GM23338 (cell line): Measurements from ENCODE around the gene SNX30. TPM values are rescaled to one million over a fixed set of nuclear protein-coding genes. Genes with fewer than 3 reads are reported as not detected.

Experiments
- ATAC-seq: fragments of 200-7000 bp; cut with Tn5 transposase; 3 replicates; pipeline ENCODE4 v1.9.1; 2020
- DNase-seq: peaks from one replicate; pipeline ENCODE4 v3.0.0-alpha.2; 2015; ENCODE audit warnings: low spot score
- H2AFZ ChIP-seq: fragments of 200-600 bp; sonication (generic); 2 replicates; pipeline ENCODE4 v1.8.0; 2016; ENCODE audit warnings: antibody characterized with exemption, mild to moderate bottlenecking, moderate library complexity
- H3F3A ChIP-seq: fragments of 200-600 bp; sonication (generic); replicated peaks from 2 replicates; pipeline ENCODE4 v1.8.0; 2017; ENCODE audit warnings: antibody characterized with exemption, mixed run types, low read depth
- H3K27ac ChIP-seq: fragments of 200-600 bp; sonication (generic); 2 replicates; pipeline ENCODE4 v1.6.1; 2016; ENCODE audit warnings: low read depth
- H3K27me3 ChIP-seq: fragments of 200-600 bp; sonication (generic); 2 replicates; pipeline ENCODE4 v1.8.0; 2016; ENCODE audit warnings: mild to moderate bottlenecking, mixed run types, moderate library complexity; ENCODE audit not compliant: insufficient read depth
- H3K36me3 ChIP-seq: fragments of 200-600 bp; sonication (generic); 2 replicates; pipeline ENCODE4 v1.8.0; 2016; ENCODE audit warnings: mild to moderate bottlenecking; ENCODE audit not compliant: insufficient read depth
- H3K4me1 ChIP-seq: fragments of 200-600 bp; sonication (generic); 2 replicates; pipeline ENCODE4 v1.8.0; 2016; ENCODE audit warnings: mild to moderate bottlenecking, moderate library complexity; ENCODE audit not compliant: insufficient read depth
- H3K4me2 ChIP-seq: fragments of 200-600 bp; sonication (generic); 2 replicates; pipeline ENCODE4 v1.7.1; 2017; ENCODE audit warnings: mixed run types
- H3K4me3 ChIP-seq: fragments of 200-600 bp; sonication (generic); 2 replicates; pipeline ENCODE4 v1.6.1; 2016; ENCODE audit warnings: mixed run types
- H3K79me2 ChIP-seq: fragments of 200-600 bp; sonication (generic); replicated peaks from 2 replicates; pipeline ENCODE4 v1.8.0; 2017; ENCODE audit warnings: mild to moderate bottlenecking; ENCODE audit not compliant: insufficient read depth
- H3K9me2 ChIP-seq: fragments of 200-600 bp; sonication (generic); 2 replicates; pipeline ENCODE4 v1.8.0; 2017; ENCODE audit not compliant: insufficient read depth
- H4K20me1 ChIP-seq: fragments of 200-600 bp; sonication (generic); replicated peaks from 2 replicates; pipeline ENCODE4 v1.8.0; 2017; ENCODE audit warnings: mild to moderate bottlenecking; ENCODE audit not compliant: insufficient read depth
- H3K27ac Mint-ChIP-seq: 2 replicates; pipeline ENCODE4 v1.8.0; 2020; ENCODE audit warnings: inconsistent platforms, mild to moderate bottlenecking, moderate library complexity, mixed read lengths
- H3K27me3 Mint-ChIP-seq: 3 replicates; pipeline ENCODE4 v1.8.0; 2022; ENCODE audit warnings: low read depth, mild to moderate bottlenecking, moderate library complexity, mixed read lengths, inconsistent platforms; ENCODE audit not compliant: insufficient read depth, poor library complexity
- H3K36me3 Mint-ChIP-seq: 3 replicates; pipeline ENCODE4 v1.8.0; 2021; ENCODE audit warnings: low read depth, mild to moderate bottlenecking, inconsistent platforms, moderate library complexity, mixed read lengths
- H3K4me1 Mint-ChIP-seq: 3 replicates; pipeline ENCODE4 v1.8.0; 2020; ENCODE audit warnings: mild to moderate bottlenecking, inconsistent platforms, mixed read lengths
- H3K4me3 Mint-ChIP-seq: 3 replicates; pipeline ENCODE4 v1.8.0; 2021; ENCODE audit warnings: moderate library complexity, mild to moderate bottlenecking, inconsistent platforms, mixed read lengths
- H3K9me3 Mint-ChIP-seq: 3 replicates; pipeline ENCODE4 v1.8.0; 2020; ENCODE audit warnings: moderate library complexity, mild to moderate bottlenecking, inconsistent platforms, mixed read lengths
- CTCF ChIP-seq, 2 experiments: fragments of 200-600 bp in 1 of 2; sonication (generic) in 1 of 2; conservative IDR thresholded peaks; 2 replicates each; pipeline versions ENCODE4 v1.5.1 to v1.6.1; 2016 to 2017; ENCODE audit warnings: antibody characterized with exemption in 2 of 2, low read depth in 2 of 2, mild to moderate bottlenecking in 2 of 2, moderate library complexity in 1 of 2
- EZH2 ChIP-seq: fragments of 200-600 bp; sonication (generic); IDR thresholded peaks from one replicate; pipeline ENCODE4 v1.8.0; 2017; ENCODE audit warnings: antibody characterized with exemption, mild to moderate bottlenecking, low read depth; ENCODE audit not compliant: unreplicated experiment
- EZH2phosphoT487 ChIP-seq: fragments of 200-600 bp; sonication (generic); IDR thresholded peaks from one replicate; pipeline ENCODE4 v1.8.1; 2018; ENCODE audit warnings: antibody characterized with exemption; ENCODE audit not compliant: unreplicated experiment
- JUNB ChIP-seq: IDR thresholded peaks from one replicate; pipeline ENCODE4 v1.6.1; 2016; ENCODE audit warnings: antibody characterized with exemption; ENCODE audit not compliant: unreplicated experiment
- REST ChIP-seq: IDR thresholded peaks from one replicate; pipeline ENCODE4 v1.6.1; 2018; ENCODE audit warnings: antibody characterized with exemption; ENCODE audit not compliant: unreplicated experiment
- ZNF114 ChIP-seq: fragments of 250-450 bp; sonication (Bioruptor Pico); IDR thresholded peaks from 2 replicates; pipeline ENCODE4 v1.5.0; 2020; ENCODE audit warnings: mild to moderate bottlenecking, moderate library complexity
- ZNF331 ChIP-seq: fragments of 250-450 bp; sonication (Bioruptor Pico); IDR thresholded peaks from 2 replicates; pipeline ENCODE4 v1.5.0; 2020; ENCODE audit warnings: low read depth, mild to moderate bottlenecking, moderate library complexity
- polyA plus RNA-seq: library from polyadenylated mRNA; unstranded; fragments of >200 nt; fragmentation: Nextera tagmentation; extraction: Ambion mirVana; gene quantifications from 2 replicates; pipeline ENCODE4 v1.2.1, GENCODE V29; 2016
- total RNA-seq: library from RNA; depleted of rRNA; stranded (reverse); fragments of >200 nt; shearing (Covaris generic); gene quantifications from 2 replicates; pipeline ENCODE4 v1.2.3, GENCODE V29; 2014
- TF ChIP-seq, protein P1 (sequence below): fragments of 250-450 bp; sonication (Bioruptor Pico); IDR thresholded peaks from 2 replicates; pipeline ENCODE4 v1.5.0; 2020; ENCODE audit warnings: mild to moderate bottlenecking, moderate library complexity
- TF ChIP-seq, protein P2 (sequence below): IDR thresholded peaks from 2 replicates; pipeline ENCODE4 v1.6.1; 2016; ENCODE audit warnings: antibody characterized with exemption

Gene SNX30
- total and polyA plus RNA-seq, 2 experiments from 2014 or later = 2.1 to 17.8 TPM

- Histone ChIP-seq H3K4me2 (no peak overlapping the region), H4K20me1 (no peaks in the 10 kb centered on the region; the same call in 1 of the 2 replicates), H3F3A (no peaks in the 10 kb centered on the region), H3K27ac (no peak overlapping the region), H3K4me3 (no peak overlapping the region), H3K79me2 (no peaks in the 10 kb centered on the region), H3K27me3 (no peaks in the 10 kb centered on the region), H3K36me3 (no peaks in the 10 kb centered on the region; the same call in 1 of the 2 replicates), H3K4me1 (no peaks in the 10 kb centered on the region), H3K9me2 (no peaks in the 10 kb centered on the region), H2AFZ (no peak overlapping the region)
- Mint-ChIP-seq H3K36me3 (no peaks in the 10 kb centered on the region), H3K9me3 (0 out of 3 replicates have a peak, but pooled peaks cover 3% of the 10 kb centered on the region), H3K27ac (no peak overlapping the region), H3K4me3 (no peak overlapping the region), H3K4me1 (peaks cover 10% of the 10 kb centered on the region), H3K27me3 (peaks cover 8% of the 10 kb centered on the region)
- peak; percentile 14 for DNase-seq
- peak in 1 of 2 experiments; percentile 32; a peak in 2 of 4 replicates for TF ChIP-seq CTCF (conservative IDR thresholded peaks at IDR 0.05; ENCODE audit: low read depth in 2 of 2)
- TF ChIP-seq, protein P1, sequence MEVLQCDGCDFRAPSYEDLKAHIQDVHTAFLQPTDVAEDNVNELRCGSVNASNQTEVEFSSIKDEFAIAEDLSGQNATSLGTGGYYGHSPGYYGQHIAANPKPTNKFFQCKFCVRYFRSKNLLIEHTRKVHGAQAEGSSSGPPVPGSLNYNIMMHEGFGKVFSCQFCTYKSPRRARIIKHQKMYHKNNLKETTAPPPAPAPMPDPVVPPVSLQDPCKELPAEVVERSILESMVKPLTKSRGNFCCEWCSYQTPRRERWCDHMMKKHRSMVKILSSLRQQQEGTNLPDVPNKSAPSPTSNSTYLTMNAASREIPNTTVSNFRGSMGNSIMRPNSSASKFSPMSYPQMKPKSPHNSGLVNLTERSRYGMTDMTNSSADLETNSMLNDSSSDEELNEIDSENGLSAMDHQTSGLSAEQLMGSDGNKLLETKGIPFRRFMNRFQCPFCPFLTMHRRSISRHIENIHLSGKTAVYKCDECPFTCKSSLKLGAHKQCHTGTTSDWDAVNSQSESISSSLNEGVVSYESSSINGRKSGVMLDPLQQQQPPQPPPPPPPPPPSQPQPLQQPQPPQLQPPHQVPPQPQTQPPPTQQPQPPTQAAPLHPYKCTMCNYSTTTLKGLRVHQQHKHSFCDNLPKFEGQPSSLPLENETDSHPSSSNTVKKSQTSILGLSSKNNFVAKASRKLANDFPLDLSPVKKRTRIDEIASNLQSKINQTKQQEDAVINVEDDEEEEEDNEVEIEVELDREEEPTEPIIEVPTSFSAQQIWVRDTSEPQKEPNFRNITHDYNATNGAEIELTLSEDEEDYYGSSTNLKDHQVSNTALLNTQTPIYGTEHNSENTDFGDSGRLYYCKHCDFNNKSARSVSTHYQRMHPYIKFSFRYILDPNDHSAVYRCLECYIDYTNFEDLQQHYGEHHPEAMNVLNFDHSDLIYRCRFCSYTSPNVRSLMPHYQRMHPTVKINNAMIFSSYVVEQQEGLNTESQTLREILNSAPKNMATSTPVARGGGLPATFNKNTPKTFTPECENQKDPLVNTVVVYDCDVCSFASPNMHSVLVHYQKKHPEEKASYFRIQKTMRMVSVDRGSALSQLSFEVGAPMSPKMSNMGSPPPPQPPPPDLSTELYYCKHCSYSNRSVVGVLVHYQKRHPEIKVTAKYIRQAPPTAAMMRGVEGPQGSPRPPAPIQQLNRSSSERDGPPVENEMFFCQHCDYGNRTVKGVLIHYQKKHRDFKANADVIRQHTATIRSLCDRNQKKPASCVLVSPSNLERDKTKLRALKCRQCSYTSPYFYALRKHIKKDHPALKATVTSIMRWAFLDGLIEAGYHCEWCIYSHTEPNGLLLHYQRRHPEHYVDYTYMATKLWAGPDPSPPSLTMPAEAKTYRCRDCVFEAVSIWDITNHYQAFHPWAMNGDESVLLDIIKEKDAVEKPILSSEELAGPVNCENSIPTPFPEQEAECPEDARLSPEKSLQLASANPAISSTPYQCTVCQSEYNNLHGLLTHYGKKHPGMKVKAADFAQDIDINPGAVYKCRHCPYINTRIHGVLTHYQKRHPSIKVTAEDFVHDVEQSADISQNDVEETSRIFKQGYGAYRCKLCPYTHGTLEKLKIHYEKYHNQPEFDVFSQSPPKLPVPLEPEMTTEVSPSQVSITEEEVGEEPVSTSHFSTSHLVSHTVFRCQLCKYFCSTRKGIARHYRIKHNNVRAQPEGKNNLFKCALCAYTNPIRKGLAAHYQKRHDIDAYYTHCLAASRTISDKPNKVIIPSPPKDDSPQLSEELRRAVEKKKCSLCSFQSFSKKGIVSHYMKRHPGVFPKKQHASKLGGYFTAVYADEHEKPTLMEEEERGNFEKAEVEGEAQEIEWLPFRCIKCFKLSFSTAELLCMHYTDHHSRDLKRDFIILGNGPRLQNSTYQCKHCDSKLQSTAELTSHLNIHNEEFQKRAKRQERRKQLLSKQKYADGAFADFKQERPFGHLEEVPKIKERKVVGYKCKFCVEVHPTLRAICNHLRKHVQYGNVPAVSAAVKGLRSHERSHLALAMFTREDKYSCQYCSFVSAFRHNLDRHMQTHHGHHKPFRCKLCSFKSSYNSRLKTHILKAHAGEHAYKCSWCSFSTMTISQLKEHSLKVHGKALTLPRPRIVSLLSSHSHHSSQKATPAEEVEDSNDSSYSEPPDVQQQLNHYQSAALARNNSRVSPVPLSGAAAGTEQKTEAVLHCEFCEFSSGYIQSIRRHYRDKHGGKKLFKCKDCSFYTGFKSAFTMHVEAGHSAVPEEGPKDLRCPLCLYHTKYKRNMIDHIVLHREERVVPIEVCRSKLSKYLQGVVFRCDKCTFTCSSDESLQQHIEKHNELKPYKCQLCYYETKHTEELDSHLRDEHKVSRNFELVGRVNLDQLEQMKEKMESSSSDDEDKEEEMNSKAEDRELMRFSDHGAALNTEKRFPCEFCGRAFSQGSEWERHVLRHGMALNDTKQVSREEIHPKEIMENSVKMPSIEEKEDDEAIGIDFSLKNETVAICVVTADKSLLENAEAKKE (CRISPR knock-in tag) = no peak
- ATAC-seq = peak; percentile 61
Observed at GRCh38 chr9:112856843-112857242, 106.3 kb downstream of the SNX30 start.

GRCh38 chr9:112858005-112858404, 107.4 kb downstream of the SNX30 start:
- peaks cover 4% of the 10 kb centered on the region for H3K4me1 Mint-ChIP-seq
- H2AFZ ChIP-seq = no peak overlapping the region
- no peaks in the 10 kb centered on the region for H3K27me3 ChIP-seq
- no peak overlapping the region for H3K4me3 ChIP-seq
- H3K36me3 Mint-ChIP-seq = no peaks in the 10 kb centered on the region
- no peak for DNase-seq
- H3F3A ChIP-seq = no peaks in the 10 kb centered on the region
- no peak overlapping the region for H3K27ac ChIP-seq
- no peak overlapping the region for H3K27ac Mint-ChIP-seq
- H3K4me3 Mint-ChIP-seq = no peak overlapping the region
- ATAC-seq = no peak
- H3K79me2 ChIP-seq = no peaks in the 10 kb centered on the region
- H3K36me3 ChIP-seq = no peaks in the 10 kb centered on the region; the same call in 1 of the 2 replicates
- H3K4me2 ChIP-seq = no peak overlapping the region
- 0 out of 3 replicates have a peak, but pooled peaks cover 3% of the 10 kb centered on the region for H3K9me3 Mint-ChIP-seq
- no peaks in the 10 kb centered on the region for H4K20me1 ChIP-seq
- H3K27me3 Mint-ChIP-seq = peaks cover 11% of the 10 kb centered on the region
- no peaks in the 10 kb centered on the region for H3K4me1 ChIP-seq
- H3K9me2 ChIP-seq = no peaks in the 10 kb centered on the region
- TF ChIP-seq EZH2phosphoT487 = no peak
- TF ChIP-seq ZNF331 (CRISPR knock-in tag) = no peak
- TF ChIP-seq, protein P2, sequence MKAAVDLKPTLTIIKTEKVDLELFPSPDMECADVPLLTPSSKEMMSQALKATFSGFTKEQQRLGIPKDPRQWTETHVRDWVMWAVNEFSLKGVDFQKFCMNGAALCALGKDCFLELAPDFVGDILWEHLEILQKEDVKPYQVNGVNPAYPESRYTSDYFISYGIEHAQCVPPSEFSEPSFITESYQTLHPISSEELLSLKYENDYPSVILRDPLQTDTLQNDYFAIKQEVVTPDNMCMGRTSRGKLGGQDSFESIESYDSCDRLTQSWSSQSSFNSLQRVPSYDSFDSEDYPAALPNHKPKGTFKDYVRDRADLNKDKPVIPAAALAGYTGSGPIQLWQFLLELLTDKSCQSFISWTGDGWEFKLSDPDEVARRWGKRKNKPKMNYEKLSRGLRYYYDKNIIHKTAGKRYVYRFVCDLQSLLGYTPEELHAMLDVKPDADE = no peak
- TF ChIP-seq JUNB = no peak
- no peak for TF ChIP-seq REST
- no peak for TF ChIP-seq EZH2
- TF ChIP-seq ZNF114 (CRISPR knock-in tag) = no peak
